SKM-1 (cell line): ENCODE measurements around the gene FHIT.
"Not testable (repeated sequence)": the region's sequence is repeated elsewhere in the genome, so short reads cannot be mapped to it uniquely, and the experiment has no call there.

ENCODE experiments used
- DNase-seq: peaks from one replicate; lab custom pipeline; 2025; ENCODE audit not compliant: unreplicated experiment; lab: John Stamatoyannopoulos, UW

Gene FHIT

DNA sequence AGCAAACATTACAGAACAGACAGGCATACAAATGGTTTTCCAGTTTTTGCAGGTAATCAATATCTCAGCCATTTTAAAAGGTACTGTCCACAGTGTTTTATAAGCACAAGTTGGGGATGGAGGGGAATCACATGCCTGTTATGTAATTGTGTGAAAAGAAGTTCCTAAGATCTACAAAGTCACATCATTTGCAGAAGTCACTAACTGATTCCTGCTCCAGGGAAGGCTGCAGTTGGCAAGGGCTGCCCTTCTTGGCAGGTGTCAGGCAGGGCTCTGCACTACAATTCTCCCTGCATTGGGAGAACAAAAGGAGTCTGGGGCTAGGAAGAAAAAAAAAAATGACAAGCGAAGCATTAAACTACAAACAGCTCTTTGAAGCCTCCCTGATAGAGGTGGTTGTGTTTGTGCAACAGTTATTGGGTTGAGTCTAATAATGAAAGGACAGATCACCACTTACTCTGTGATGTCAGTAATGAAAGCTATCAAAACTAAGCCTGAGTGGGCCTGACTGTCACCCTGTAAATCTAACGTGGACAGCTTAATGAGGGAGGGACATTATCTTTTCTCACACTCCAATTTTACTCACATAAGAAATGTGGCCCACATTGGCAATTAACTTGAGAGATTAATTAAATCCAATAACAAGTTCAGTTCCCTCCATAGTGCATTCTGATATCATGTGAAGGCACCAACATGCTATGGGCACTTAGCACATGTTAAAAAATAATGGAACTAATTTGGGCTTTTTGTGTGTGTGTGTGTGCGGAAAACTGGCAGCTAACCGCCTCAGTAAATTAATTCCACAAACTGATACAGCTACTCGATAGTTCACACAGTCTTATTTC lies 242.9 kb downstream of the FHIT start:
- DNase-seq = no peak

- no peak for DNase-seq
These were observed 245.7 kb downstream of the FHIT start for GRCh38 chr3:61005591-61005990.

- DNase-seq = no peak
These were observed 252.4 kb downstream of the FHIT start for GRCh38 chr3:60998858-60999257.

DNA sequence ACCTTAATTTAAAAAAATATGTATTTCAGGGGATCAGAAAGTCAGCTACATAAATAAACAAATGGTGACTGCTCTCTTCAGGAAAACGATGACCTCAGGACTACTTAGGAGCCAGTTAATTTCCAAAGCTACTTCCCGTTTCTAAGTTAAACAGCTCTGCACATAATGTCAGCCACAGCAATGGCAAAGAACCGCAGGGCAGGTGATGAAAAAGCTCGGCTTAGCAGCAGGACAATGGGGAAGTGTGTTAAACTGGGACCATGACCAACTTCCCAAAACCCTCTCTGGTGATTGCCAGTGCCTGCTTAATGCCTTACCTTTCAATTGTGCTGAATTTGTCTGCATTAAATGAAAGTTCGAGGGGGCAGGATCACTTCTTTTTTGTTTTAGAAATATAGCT lies 258.9 kb downstream of the FHIT start:
- DNase-seq = peak; percentile 89

DNA sequence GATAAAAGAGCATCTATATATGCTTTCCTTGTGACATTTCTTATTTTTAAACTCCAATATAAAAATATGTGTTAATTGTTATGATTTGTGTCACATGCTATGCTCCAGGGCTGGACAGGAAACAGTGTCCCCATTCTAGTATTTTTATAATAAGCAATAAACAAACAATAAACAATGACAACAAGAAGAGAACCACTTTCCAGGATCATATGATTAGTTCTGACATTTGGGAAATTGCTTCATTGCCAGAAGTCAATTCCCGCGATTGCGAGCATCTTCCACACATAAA lies 260.9 kb downstream of the FHIT start:
- no peak for DNase-seq

DNA sequence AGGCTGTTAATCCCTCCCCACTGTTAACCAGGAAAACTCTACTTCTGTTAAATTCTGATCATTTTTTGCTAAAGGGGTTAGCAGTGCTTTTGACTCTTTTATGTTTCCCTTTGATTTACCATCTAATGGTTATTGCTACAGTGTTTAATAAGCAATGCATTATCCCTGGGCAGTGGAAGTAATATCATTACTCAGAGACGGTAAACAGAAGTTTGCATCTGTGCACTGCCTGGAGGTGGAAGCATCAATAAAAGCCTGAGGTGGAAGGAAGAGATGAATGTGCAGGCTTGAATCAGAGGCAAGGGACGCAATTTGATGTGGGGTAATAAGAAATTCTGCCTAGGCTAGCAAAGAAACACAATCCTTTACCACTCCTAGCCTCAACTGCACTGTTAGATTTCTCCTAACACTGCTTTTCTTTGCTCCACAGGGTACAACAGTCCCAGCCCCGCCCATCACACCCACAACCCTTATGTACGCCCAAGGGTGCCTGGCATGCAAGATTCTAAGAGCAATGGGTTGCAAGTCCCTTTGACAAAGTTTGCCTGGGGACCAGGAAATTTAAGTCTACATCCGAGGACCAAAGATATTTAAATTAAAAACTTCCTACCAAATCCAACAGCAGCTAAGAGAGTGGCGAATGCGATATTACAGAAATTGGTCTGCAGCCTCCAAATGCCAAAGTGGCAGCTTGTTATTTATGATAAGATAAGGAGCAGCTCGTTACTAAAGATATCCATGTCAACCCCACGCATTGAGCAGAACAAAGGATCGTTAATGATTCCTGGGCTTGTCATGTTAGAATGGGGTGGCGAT lies 261.4 kb downstream of the FHIT start:
- DNase-seq = no peak

DNA sequence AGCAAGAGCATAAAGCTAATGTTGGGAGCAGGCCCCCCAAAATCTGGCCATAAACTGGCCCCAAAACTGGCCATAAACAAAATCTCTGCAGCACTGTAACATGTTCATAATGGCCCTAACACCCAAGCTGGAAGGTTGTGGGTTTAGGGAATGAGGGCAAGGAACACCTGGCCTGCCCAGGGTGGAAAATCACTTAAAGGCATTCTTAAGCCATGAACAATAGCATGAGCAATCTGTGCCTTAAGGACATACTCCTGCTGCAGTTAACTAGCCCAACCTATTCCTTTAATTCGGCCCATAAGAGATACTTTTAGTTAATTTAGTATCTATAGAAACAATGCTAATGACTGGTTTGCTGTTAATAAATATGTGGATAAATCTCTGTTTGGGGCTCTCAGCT lies 264.1 kb downstream of the FHIT start:
- DNase-seq = not testable (repeated sequence)

DNA sequence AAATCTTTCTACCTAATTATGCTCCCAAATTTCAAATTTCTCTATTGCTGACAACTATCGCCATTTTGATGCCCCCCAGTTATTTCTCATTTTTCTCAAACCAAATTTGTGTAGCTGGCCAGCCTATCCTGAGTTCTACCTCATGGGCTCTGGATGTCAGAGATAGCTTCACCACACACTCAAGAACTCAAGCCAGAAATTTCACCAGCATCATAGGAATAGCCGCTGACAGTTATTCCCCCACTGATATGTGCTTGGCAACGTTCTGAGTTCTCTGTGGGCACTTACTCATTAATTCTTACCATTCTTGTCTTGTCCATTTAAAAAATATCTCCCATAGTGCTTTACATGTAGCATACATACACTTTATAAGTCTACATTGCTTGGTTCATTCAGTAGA lies 264.7 kb downstream of the FHIT start:
- no peak for DNase-seq

GRCh38 chr3:60983906-60984305 lies 267.3 kb downstream of the FHIT start:
- DNase-seq = no peak

DNA sequence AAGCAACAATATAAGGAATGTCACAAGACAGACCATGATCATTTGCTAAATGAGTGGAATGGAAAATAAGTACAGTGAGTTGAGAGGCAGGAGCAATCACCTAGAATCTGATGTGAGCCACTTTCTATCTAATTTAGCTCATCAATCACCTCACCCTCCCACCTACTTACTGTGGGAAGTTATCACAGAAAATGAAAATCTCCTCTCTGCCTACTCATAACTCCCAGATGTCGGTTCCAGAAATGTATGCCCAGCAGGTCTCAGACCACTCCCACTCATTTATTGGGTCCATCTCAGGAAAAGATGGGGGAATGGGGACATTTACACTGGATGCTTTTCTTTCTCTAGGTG lies 270.9 kb downstream of the FHIT start:
- no peak for DNase-seq

GRCh38 chr3:60979461-60980341 lies 271.6 kb downstream of the FHIT start:
- DNase-seq = no peak

GRCh38 chr3:60973321-60973720 lies 277.9 kb downstream of the FHIT start:
- DNase-seq = no peak

DNA sequence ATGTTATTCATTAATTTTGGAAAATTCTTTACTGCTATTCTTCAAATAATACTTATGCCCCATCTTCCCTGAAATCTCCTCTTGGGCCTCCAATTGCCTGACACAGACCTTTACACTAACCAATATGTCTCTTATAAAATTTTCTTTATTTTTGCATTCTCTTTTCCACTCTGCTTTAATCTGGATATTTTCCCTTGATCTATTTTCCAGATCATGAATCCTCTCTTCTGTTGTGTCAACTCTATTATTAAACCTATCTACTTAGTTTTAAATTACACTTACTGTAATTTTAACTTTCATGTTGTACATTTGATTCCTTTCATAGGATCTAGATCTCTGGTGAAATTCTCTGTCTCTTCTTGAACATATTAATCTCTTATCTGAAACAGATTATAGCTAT lies 278.7 kb downstream of the FHIT start:
- DNase-seq = no peak

DNA sequence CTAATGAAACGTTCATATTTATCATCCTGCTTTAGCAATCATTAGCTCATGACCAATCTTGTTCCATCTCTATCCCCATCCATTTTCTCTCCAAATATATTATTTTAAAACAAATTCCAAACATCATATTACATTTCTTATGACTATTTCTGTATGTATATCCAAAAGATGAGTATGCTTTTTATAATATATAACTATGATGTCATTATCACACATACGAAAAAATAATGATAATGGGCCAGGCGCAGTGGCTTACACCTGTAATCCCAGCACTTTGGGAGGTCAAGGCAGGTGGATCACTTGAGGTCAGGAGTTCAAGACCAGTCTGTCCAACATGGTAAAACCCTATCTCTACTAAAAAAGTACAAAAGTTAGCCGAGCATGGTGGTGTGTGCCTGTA lies 280.4 kb downstream of the FHIT start:
- no peak for DNase-seq

DNA sequence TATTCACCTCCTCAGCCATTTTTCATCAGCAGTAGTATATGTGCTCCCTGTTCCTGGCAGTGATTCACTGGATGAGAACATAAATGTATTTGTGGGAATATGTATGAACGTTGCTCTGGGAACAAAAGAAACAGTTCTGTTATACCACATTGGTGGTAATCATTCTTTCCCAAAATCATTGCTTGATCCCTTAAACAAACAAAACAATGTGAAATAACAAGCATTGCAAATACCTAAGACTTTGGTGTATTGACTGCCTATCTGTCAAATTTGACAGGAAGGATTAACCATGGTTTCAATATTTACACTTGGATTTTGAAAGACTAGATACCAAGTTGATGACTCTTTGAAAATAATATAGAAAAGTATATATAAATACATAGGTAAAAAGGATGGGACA lies 284.1 kb downstream of the FHIT start:
- DNase-seq = no peak

GRCh38 chr3:60957541-60957940 lies 293.7 kb downstream of the FHIT start:
- DNase-seq = no peak

DNA sequence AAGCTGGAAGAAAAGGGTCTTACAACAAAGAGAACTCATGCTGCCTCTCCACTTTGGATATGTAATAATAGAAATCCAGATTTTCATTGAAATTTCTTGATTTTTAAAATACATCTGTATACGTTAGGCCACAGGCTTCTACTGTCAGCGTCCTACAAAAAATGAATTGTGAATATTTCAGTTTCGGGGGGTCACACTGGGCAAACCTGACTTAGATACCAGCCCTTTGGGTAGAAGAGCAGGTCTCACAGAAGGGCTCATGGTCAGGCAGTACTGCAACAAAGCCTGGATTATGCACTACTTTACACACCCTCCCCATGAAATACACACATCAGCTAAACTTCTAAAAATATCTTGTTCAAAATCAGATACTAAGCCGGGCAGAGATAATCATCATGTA lies 294.5 kb downstream of the FHIT start:
- DNase-seq = no peak

- no peak for DNase-seq
These were observed 296.2 kb downstream of the FHIT start for GRCh38 chr3:60955034-60955433.

- DNase-seq = no peak
These were observed 297.2 kb downstream of the FHIT start for GRCh38 chr3:60954048-60954447.

DNA sequence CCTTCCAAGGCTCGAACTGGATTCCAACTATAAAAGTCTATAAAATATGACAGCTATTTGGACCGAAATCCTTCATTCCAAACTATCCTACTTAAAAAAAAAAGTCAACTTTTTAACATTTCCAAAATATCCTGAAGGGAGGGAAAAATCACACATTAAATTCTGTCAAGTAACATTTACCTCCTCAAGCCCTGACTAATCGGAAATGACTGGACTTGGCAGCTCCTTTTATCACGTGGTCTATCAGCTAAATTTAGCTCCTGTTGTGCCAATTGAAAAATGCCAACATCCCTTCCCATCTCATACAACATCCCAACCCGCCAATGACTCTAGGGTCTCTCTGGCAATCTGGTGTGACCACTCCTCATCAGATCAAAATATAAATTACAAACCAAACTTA lies 297.9 kb downstream of the FHIT start:
- no peak for DNase-seq

DNA sequence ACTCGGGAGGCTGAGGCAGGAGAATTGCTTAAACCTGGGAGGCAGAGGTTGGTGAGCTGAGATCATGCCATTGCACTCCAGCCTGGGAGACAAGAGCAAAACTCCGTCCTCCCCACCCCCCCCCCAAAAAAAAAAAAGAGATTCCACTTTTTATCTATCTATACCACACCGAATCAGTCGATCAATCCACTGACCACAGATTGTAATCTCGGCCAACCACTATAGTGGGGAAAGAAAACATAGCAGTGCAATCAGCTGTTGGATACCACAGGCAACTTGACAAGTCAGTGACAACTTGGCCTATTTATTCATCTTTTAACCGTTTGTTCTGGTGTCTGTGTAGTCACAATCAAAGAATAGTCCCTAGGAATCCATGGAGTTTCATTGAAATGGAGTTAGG lies 299.2 kb downstream of the FHIT start:
- no peak for DNase-seq

- DNase-seq = no peak
These were observed 302.1 kb downstream of the FHIT start for GRCh38 chr3:60949146-60949545.
